Stimulated activated CD4-positive, alpha-beta T cell treated with anti-CD3 and anti-CD28 coated beads, Interleukin-2, amount 100 ng/mL, for 4 hours (primary cell): ENCODE data around the gene GNPTAB.
A peak's percentile ranks its signal among the peaks of the same experiment; 100 is the strongest.
"Not testable (repeated sequence)": the region's sequence is repeated elsewhere in the genome, so short reads cannot be mapped to it uniquely, and the experiment has no call there.

Source experiments
- DNase-seq: peaks from one replicate; pipeline ENCODE4 v3.0.0-alpha.2; 2020; ENCODE audit warnings: low read depth

The GNPTAB gene

GRCh38 chr12:101737476-101737875 is 93.3 kb downstream of the GNPTAB start:
- no peak for DNase-seq

GRCh38 chr12:101734482-101734881 is 96.3 kb downstream of the GNPTAB start:
- DNase-seq: not testable (repeated sequence)

GRCh38 chr12:101733166-101733565 is 97.6 kb downstream of the GNPTAB start:
- DNase-seq: no peak

- no peak for DNase-seq
Measured at GRCh38 chr12:101732318-101732717, 98.4 kb downstream of the GNPTAB start.

- no peak for DNase-seq
Measured at GRCh38 chr12:101729842-101730241, 100.9 kb downstream of the GNPTAB start.

- no peak for DNase-seq
Measured at GRCh38 chr12:101727098-101727497, 103.7 kb downstream of the GNPTAB start.

GRCh38 chr12:101722392-101722791 is 108.4 kb downstream of the GNPTAB start:
- DNase-seq: no peak

GRCh38 chr12:101720118-101720517 is 110.6 kb downstream of the GNPTAB start:
- no peak for DNase-seq

GRCh38 chr12:101719566-101719965 is 111.2 kb downstream of the GNPTAB start:
- DNase-seq: no peak

- no peak for DNase-seq
Measured at GRCh38 chr12:101714877-101715444, 115.8 kb downstream of the GNPTAB start.

- no peak for DNase-seq
Measured at GRCh38 chr12:101713930-101714329, 116.8 kb downstream of the GNPTAB start.

- DNase-seq: no peak
Measured at GRCh38 chr12:101713059-101713682, 117.6 kb downstream of the GNPTAB start.

GRCh38 chr12:101710288-101710687 is 120.5 kb downstream of the GNPTAB start:
- no peak for DNase-seq

- DNase-seq: no peak
Measured at GRCh38 chr12:101707131-101707782, 123.5 kb downstream of the GNPTAB start.

GRCh38 chr12:101706403-101706802 is 124.4 kb downstream of the GNPTAB start:
- DNase-seq: no peak

- no peak for DNase-seq
Measured at GRCh38 chr12:101703487-101703886, 127.3 kb downstream of the GNPTAB start.

- no peak for DNase-seq
Measured at GRCh38 chr12:101700299-101700820, 130.4 kb downstream of the GNPTAB start.

- DNase-seq: no peak
Measured at GRCh38 chr12:101698800-101699347, 131.9 kb downstream of the GNPTAB start.

- DNase-seq: no peak
Measured at GRCh38 chr12:101697930-101698799, 132.6 kb downstream of the GNPTAB start.

- DNase-seq: peak; percentile 28
Measured at GRCh38 chr12:101697197-101697929, 133.4 kb downstream of the GNPTAB start, which contains the start of gene CHPT1. CHPT1 (plus strand) TSS chr12:101697640; CDS start chr12:101697862, 222 bp downstream.
